A673 (cell line): ENCODE measurements around the gene MAGI1. TPM values are rescaled to one million over a fixed set of nuclear protein-coding genes. Genes with fewer than 3 reads are reported as not detected.

Experiments used
- BruUV-seq: library from RNA; stranded (reverse); fragments of 400-500 nt; replicated peaks from 2 replicates; lab custom pipeline; 2021; lab: Mats Ljungman, UMichigan
- CTCF ChIA-PET: fragments of 300-600 bp; sonication (Branson Sonifier 250); formaldehyde crosslinking; loops from one replicate; lab custom pipeline; 2022; ENCODE audit warnings: antibody characterized with exemption; lab: Charles Lee
- POLR2A ChIA-PET: fragments of 300-600 bp; sonication (Branson Sonifier 250); formaldehyde crosslinking; loops from one replicate; lab custom pipeline; 2022; ENCODE audit warnings: antibody characterized with exemption; ENCODE audit not compliant: low non-redundant PET; lab: Charles Lee
- DNase-seq: peaks from one replicate; pipeline ENCODE4 v3.0.0-alpha.2; 2015; ENCODE audit warnings: low spot score
- H3K27ac ChIP-seq: fragments of 200-600 bp; sonication (generic); 2 replicates; pipeline ENCODE4 v1.5.1; 2016; ENCODE audit warnings: mixed run types, low read depth, mild to moderate bottlenecking, mixed read lengths, antibody characterized with exemption, low read length; ENCODE audit not compliant: poor library complexity, severe bottlenecking
- H3K27me3 ChIP-seq: fragments of 200-600 bp; sonication (generic); replicated peaks from 2 replicates; pipeline ENCODE4 v1.6.1; 2017; ENCODE audit warnings: mixed run types, low read depth, mild to moderate bottlenecking, mixed read lengths, antibody characterized with exemption, low read length; ENCODE audit not compliant: insufficient read depth, poor library complexity
- H3K36me3 ChIP-seq: fragments of 200-600 bp; sonication (generic); 2 replicates; pipeline ENCODE4 v1.6.1; 2016; ENCODE audit warnings: mixed run types, mild to moderate bottlenecking, mixed read lengths, antibody characterized with exemption, low read length; ENCODE audit not compliant: insufficient read depth, poor library complexity, severe bottlenecking
- H3K4me1 ChIP-seq: fragments of 200-600 bp; sonication (generic); 2 replicates; pipeline ENCODE4 v1.6.1; 2017; ENCODE audit warnings: mixed run types, mild to moderate bottlenecking, mixed read lengths, antibody characterized with exemption, low read length; ENCODE audit not compliant: insufficient read depth, poor library complexity, severe bottlenecking
- H3K4me3 ChIP-seq: fragments of 200-600 bp; sonication (generic); 2 replicates; pipeline ENCODE4 v1.5.1; 2016; ENCODE audit warnings: low read depth, mixed run types, mild to moderate bottlenecking, mixed read lengths, low read length; ENCODE audit not compliant: poor library complexity, severe bottlenecking
- H3K9me3 ChIP-seq: fragments of 200-600 bp; sonication (generic); 2 replicates; pipeline ENCODE4 v1.6.1; 2016; ENCODE audit warnings: mixed run types, low read depth, mild to moderate bottlenecking, mixed read lengths, antibody characterized with exemption, low read length; ENCODE audit not compliant: poor library complexity, severe bottlenecking
- CTCF ChIP-seq: fragments of 300-800, 200-600 bp; sonication (generic); conservative IDR thresholded peaks from 2 replicates; pipeline ENCODE4 v1.5.1; 2017; ENCODE audit warnings: low read depth, mild to moderate bottlenecking, antibody characterized with exemption, low read length, moderate library complexity, mixed read lengths
- EZH2 ChIP-seq: fragments of 200-600 bp; sonication (generic); IDR thresholded peaks from 2 replicates; pipeline ENCODE4 v1.6.1; 2017; ENCODE audit warnings: borderline replicate concordance, low read depth, mild to moderate bottlenecking, mixed read lengths, antibody characterized with exemption, low read length; ENCODE audit not compliant: poor library complexity, severe bottlenecking
- intact Hi-C: fragments of 100-400 bp; cut with micrococcal nuclease; formaldehyde crosslinking; loops from one replicate; pipeline ENCODE4 v1.10.0; 2022; ENCODE audit not compliant: unreplicated experiment
- total RNA-seq: library from RNA; stranded (reverse); gene quantifications from 2 replicates; pipeline ENCODE4 v1.2.3, GENCODE V29; 2021

The MAGI1 gene
- total RNA-seq, 1 experiment from 2014 or later, result 30.5 TPM

- Histone ChIP-seq H3K27me3 (no peaks in the 10 kb centered on the region), H3K9me3 (no peaks in the 10 kb centered on the region), H3K4me3 (no peak overlapping the region), H3K27ac (no peak overlapping the region), H3K36me3 (no peaks in the 10 kb centered on the region), H3K4me1 (no peaks in the 10 kb centered on the region)
- no peak for DNase-seq
- ChIA-PET CTCF (no interaction called here), POLR2A (interaction anchor here (0.7 kb wide), 1 partner anchor 447 kb away, joined by 3 read pairs; no protein-coding TSS in a partner anchor)
- TF ChIP-seq EZH2, result no peak
- no peak for TF ChIP-seq CTCF
- no TSS peak for BruUV-seq
- intact Hi-C loops, result no loop called here
Observed at GRCh38 chr3:65742914-65743313, 295.8 kb downstream of the MAGI1 start.

- ChIA-PET CTCF (no interaction called here), POLR2A (no interaction called here)
- no peaks in the 10 kb centered on the region for H3K36me3 ChIP-seq
- intact Hi-C loops, result no loop called here
- H3K4me1 ChIP-seq, result no peaks in the 10 kb centered on the region
- no peak overlapping the region for H3K4me3 ChIP-seq
- H3K9me3 ChIP-seq, result no peaks in the 10 kb centered on the region
- no peak for DNase-seq
- no peaks in the 10 kb centered on the region for H3K27me3 ChIP-seq
- H3K27ac ChIP-seq, result no peak overlapping the region
- TF ChIP-seq CTCF, result no peak
- TF ChIP-seq EZH2, result no peak
- no TSS peak for BruUV-seq
Observed at GRCh38 chr3:65741540-65741939, 297.2 kb downstream of the MAGI1 start.

- intact Hi-C loops, result no loop called here
- no TSS peak for BruUV-seq
- Histone ChIP-seq H3K4me1 (no peaks in the 10 kb centered on the region), H3K27ac (no peak overlapping the region), H3K9me3 (no peaks in the 10 kb centered on the region), H3K36me3 (no peaks in the 10 kb centered on the region), H3K27me3 (no peaks in the 10 kb centered on the region), H3K4me3 (no peak overlapping the region)
- TF ChIP-seq CTCF (no peak), EZH2 (no peak)
- POLR2A ChIA-PET, result no interaction called here
- CTCF ChIA-PET, result no interaction called here
- DNase-seq, result no peak
Observed at GRCh38 chr3:65739901-65740541, 298.7 kb downstream of the MAGI1 start.
